PC-3 (cell line): ENCODE results near the gene CPEB1.

Experiments
- EZH2 ChIP-seq: fragments of 300-600 bp; sonication (generic); IDR thresholded peaks from one replicate; pipeline ENCODE4 v1.6.1; 2017; ENCODE audit warnings: antibody characterized with exemption, mild to moderate bottlenecking, low read length; ENCODE audit not compliant: unreplicated experiment
- EZH2phosphoT487 ChIP-seq: fragments of 300-600 bp; sonication (generic); IDR thresholded peaks from 2 replicates; pipeline ENCODE4 v1.6.1; 2018; ENCODE audit warnings: mild to moderate bottlenecking, antibody characterized with exemption, low read length, borderline replicate concordance
- TF ChIP-seq, protein P1 (sequence below): fragments of 300-600 bp; sonication (generic); conservative IDR thresholded peaks from 2 replicates; pipeline ENCODE4 v1.5.1; 2017; ENCODE audit warnings: antibody characterized with exemption, low read depth, mild to moderate bottlenecking, low read length

- TF ChIP-seq EZH2 (no peak), EZH2phosphoT487 (no peak)
- TF ChIP-seq, protein P1, sequence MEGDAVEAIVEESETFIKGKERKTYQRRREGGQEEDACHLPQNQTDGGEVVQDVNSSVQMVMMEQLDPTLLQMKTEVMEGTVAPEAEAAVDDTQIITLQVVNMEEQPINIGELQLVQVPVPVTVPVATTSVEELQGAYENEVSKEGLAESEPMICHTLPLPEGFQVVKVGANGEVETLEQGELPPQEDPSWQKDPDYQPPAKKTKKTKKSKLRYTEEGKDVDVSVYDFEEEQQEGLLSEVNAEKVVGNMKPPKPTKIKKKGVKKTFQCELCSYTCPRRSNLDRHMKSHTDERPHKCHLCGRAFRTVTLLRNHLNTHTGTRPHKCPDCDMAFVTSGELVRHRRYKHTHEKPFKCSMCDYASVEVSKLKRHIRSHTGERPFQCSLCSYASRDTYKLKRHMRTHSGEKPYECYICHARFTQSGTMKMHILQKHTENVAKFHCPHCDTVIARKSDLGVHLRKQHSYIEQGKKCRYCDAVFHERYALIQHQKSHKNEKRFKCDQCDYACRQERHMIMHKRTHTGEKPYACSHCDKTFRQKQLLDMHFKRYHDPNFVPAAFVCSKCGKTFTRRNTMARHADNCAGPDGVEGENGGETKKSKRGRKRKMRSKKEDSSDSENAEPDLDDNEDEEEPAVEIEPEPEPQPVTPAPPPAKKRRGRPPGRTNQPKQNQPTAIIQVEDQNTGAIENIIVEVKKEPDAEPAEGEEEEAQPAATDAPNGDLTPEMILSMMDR = no peak
Observed at GRCh38 chr15:82580713-82581112, 66.5 kb downstream of the CPEB1 start.
